Cerebellar cortex (tissue), 1 donor: ENCODE measurements around the gene DNAAF8.

Experiments
- DNase-seq: peaks from one replicate; pipeline ENCODE4 v3.0.0-alpha.2; 2015; ENCODE audit warnings: low spot score

The DNAAF8 gene

GRCh38 chr16:4695473-4696171, 38.7 kb upstream of the DNAAF8 start:
- DNase-seq, result no peak

- no peak for DNase-seq
These were observed 38.0 kb upstream of the DNAAF8 start for GRCh38 chr16:4696172-4696904.

- no peak for DNase-seq
These were observed 37.2 kb upstream of the DNAAF8 start for GRCh38 chr16:4696905-4697847.

- DNase-seq, result no peak
These were observed 36.5 kb upstream of the DNAAF8 start for GRCh38 chr16:4697848-4698291.

- no peak for DNase-seq
These were observed 35.9 kb upstream of the DNAAF8 start for GRCh38 chr16:4698321-4699045.

GRCh38 chr16:4699046-4699556, 35.2 kb upstream of the DNAAF8 start:
- no peak for DNase-seq

GRCh38 chr16:4700380-4700996, 33.8 kb upstream of the DNAAF8 start:
- no peak for DNase-seq

- peak; percentile 53 for DNase-seq
These were observed 33.2 kb upstream of the DNAAF8 start for GRCh38 chr16:4700997-4701743.

- no peak for DNase-seq
These were observed 32.4 kb upstream of the DNAAF8 start for GRCh38 chr16:4701791-4702465.

- no peak for DNase-seq
These were observed 31.9 kb upstream of the DNAAF8 start for GRCh38 chr16:4702466-4702808.

GRCh38 chr16:4703906-4704305, 30.4 kb upstream of the DNAAF8 start:
- DNase-seq, result no peak

- DNase-seq, result no peak
These were observed 29.8 kb upstream of the DNAAF8 start for GRCh38 chr16:4704491-4704890.

GRCh38 chr16:4704913-4705312, 29.4 kb upstream of the DNAAF8 start:
- no peak for DNase-seq

GRCh38 chr16:4706871-4707270, 27.5 kb upstream of the DNAAF8 start:
- DNase-seq, result no peak

GRCh38 chr16:4709481-4709880, 24.9 kb upstream of the DNAAF8 start:
- DNase-seq, result no peak

GRCh38 chr16:4713663-4714501, 20.5 kb upstream of the DNAAF8 start:
- no peak for DNase-seq

- DNase-seq, result no peak
These were observed 19.3 kb upstream of the DNAAF8 start for GRCh38 chr16:4714996-4715395.

GRCh38 chr16:4718466-4718865, 15.9 kb upstream of the DNAAF8 start:
- DNase-seq, result no peak
